ENCODE data around the gene TMEM108.

The TMEM108 gene

GRCh38 chr3:133425898-133426297 lies 387.7 kb downstream of the TMEM108 start:
- ChIA-PET POLR2A (no interaction called here), CTCF (interaction anchor here (1.2 kb wide), 1 partner anchor 12 kb away, joined by 3 read pairs; no protein-coding TSS in a partner anchor)
- Histone ChIP-seq H3K36me3 (ENCODE audit: control insufficient read depth in 2 of 2, insufficient read depth in 1 of 2, low read length in 2 of 2) (no peaks in the 10 kb centered on the region), H3K4me1 (ENCODE audit: control insufficient read depth, insufficient read depth, low read length) (no peaks in the 10 kb centered on the region), H3K9me3 (ENCODE audit: control insufficient read depth, insufficient read depth, low read depth, low read length) (no peaks in the 10 kb centered on the region), H3K4me3 (ENCODE audit: low read depth, low read length) (no peak overlapping the region), H3K27ac (ENCODE audit: extremely low read depth, low read depth, low read length) (no peak overlapping the region)
- TF ChIP-seq ZNF529 (tag by site-specific recombination; IDR thresholded peaks at IDR 0.05; ENCODE audit: insufficient replicate concordance), result no peak
- TF ChIP-seq ZNF555 (tag by site-specific recombination; conservative IDR thresholded peaks at IDR 0.05), result no peak
- no peak for TF ChIP-seq ZSCAN16 (tag by site-specific recombination; IDR thresholded peaks at IDR 0.05)
- TF ChIP-seq ZBTB6 (tag by site-specific recombination; IDR thresholded peaks at IDR 0.05), result no peak
- TF ChIP-seq ZNF776 (tag by site-specific recombination; IDR thresholded peaks at IDR 0.05; ENCODE audit: borderline replicate concordance), result no peak
- TF ChIP-seq ZNF768 (tag by site-specific recombination; IDR thresholded peaks at IDR 0.05), result no peak
- TF ChIP-seq ZNF488 (tag by site-specific recombination; IDR thresholded peaks at IDR 0.05), result no peak
- TF ChIP-seq ZFHX2 (tag by site-specific recombination; conservative IDR thresholded peaks at IDR 0.05), result no peak
- no peak for TF ChIP-seq ZNF426 (tag by site-specific recombination; IDR thresholded peaks at IDR 0.05)
- TF ChIP-seq ELK4 (IDR thresholded peaks at IDR 0.05; ENCODE audit: borderline replicate concordance, low read depth, low read length), result no peak
- TF ChIP-seq ZNF629 (tag by site-specific recombination; IDR thresholded peaks at IDR 0.05), result no peak
- no peak for TF ChIP-seq INSM2 (tag by site-specific recombination; IDR thresholded peaks at IDR 0.05)
- no peak for TF ChIP-seq GLI2 (tag by site-specific recombination; IDR thresholded peaks at IDR 0.05; ENCODE audit: borderline replicate concordance, low read depth)

- Histone ChIP-seq H3K36me3 (ENCODE audit: control insufficient read depth in 2 of 2, insufficient read depth in 1 of 2, low read length in 2 of 2) (no peaks in the 10 kb centered on the region), H3K4me1 (ENCODE audit: control insufficient read depth, insufficient read depth, low read length) (no peaks in the 10 kb centered on the region), H3K4me3 (ENCODE audit: low read depth, low read length) (no peak overlapping the region), H3K27ac (ENCODE audit: extremely low read depth, low read depth, low read length) (no peak overlapping the region), H3K9me3 (ENCODE audit: control insufficient read depth, insufficient read depth, low read depth, low read length) (no peaks in the 10 kb centered on the region)
- ChIA-PET CTCF (interaction anchor here (0.5 to 1.2 kb wide), 3 partner anchors 11 to 821 kb away, joined by 3 to 8 read pairs (median 5); no protein-coding TSS in a partner anchor), POLR2A (no interaction called here)
- no peak for TF ChIP-seq ZBTB1 (tag by site-specific recombination; IDR thresholded peaks at IDR 0.05)
These were observed 388.5 kb downstream of the TMEM108 start for GRCh38 chr3:133426721-133427120.

GRCh38 chr3:133428552-133428951 lies 390.4 kb downstream of the TMEM108 start:
- Histone ChIP-seq H3K27ac (ENCODE audit: extremely low read depth, low read depth, low read length) (no peak overlapping the region), H3K36me3 (ENCODE audit: control insufficient read depth in 2 of 2, insufficient read depth in 1 of 2, low read length in 2 of 2) (no peaks in the 10 kb centered on the region), H3K9me3 (ENCODE audit: control insufficient read depth, insufficient read depth, low read depth, low read length) (no peaks in the 10 kb centered on the region), H3K4me1 (ENCODE audit: control insufficient read depth, insufficient read depth, low read length) (no peaks in the 10 kb centered on the region), H3K4me3 (ENCODE audit: low read depth, low read length) (no peak overlapping the region)
- ChIA-PET CTCF (no interaction called here), POLR2A (no interaction called here)
- TF ChIP-seq ZNF202 (tag by site-specific recombination; IDR thresholded peaks at IDR 0.05; ENCODE audit: borderline replicate concordance) (no peak), ZNF776 (tag by site-specific recombination; IDR thresholded peaks at IDR 0.05; ENCODE audit: borderline replicate concordance) (no peak), ZNF114 (tag by site-specific recombination; IDR thresholded peaks at IDR 0.05) (no peak), ZNF10 (tag by site-specific recombination; IDR thresholded peaks at IDR 0.05) (no peak), ZNF449 (tag by site-specific recombination; IDR thresholded peaks at IDR 0.05) (no peak)

Data from HEK293 (cell line).